ENCODE measurements around the gene ACOX3.

DNA sequence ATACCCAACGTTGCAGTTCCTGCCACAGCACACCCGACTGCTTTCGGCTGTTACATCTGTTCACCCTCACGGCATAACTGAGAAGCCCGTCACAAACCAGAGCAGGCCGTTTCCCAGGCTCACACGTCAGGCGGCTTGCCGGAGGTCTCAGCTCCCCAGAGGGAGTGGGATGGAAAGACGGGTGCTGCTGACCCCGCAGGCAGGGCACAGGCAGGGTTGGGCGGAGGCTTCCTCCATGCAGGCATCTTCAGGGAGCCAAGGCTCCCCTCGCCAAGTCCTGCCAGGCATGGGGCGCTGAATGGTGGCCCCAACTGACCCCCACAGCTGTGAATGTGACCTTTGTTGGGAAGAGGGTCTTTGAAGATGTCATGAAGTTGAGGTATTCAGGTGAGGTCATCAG is 57.5 kb downstream of the ACOX3 start:
- TF ChIP-seq, protein P1, sequence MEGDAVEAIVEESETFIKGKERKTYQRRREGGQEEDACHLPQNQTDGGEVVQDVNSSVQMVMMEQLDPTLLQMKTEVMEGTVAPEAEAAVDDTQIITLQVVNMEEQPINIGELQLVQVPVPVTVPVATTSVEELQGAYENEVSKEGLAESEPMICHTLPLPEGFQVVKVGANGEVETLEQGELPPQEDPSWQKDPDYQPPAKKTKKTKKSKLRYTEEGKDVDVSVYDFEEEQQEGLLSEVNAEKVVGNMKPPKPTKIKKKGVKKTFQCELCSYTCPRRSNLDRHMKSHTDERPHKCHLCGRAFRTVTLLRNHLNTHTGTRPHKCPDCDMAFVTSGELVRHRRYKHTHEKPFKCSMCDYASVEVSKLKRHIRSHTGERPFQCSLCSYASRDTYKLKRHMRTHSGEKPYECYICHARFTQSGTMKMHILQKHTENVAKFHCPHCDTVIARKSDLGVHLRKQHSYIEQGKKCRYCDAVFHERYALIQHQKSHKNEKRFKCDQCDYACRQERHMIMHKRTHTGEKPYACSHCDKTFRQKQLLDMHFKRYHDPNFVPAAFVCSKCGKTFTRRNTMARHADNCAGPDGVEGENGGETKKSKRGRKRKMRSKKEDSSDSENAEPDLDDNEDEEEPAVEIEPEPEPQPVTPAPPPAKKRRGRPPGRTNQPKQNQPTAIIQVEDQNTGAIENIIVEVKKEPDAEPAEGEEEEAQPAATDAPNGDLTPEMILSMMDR (conservative IDR thresholded peaks at IDR 0.05; ENCODE audit: low read depth, low read length): no peak
- no peak for TF ChIP-seq EZH2 (IDR thresholded peaks at IDR 0.05; ENCODE audit: low read length, unreplicated experiment)
